CD14-positive monocyte (primary cell): ENCODE results near the gene CSNK1D. TPM values are rescaled to one million over a fixed set of nuclear protein-coding genes. Genes with fewer than 3 reads are reported as not detected.
A peak's percentile ranks its signal among the peaks of the same experiment; 100 is the strongest.
"Not testable (repeated sequence)": the region's sequence is repeated elsewhere in the genome, so short reads cannot be mapped to it uniquely, and the experiment has no call there.

Source experiments
- DNase-seq, 3 donors: peaks; one replicate each; pipeline ENCODE4 v3.0.0-alpha.2; 2011 to 2022
- H2AFZ ChIP-seq: 2 replicates; pipeline ENCODE4 v1.6.0; 2012; ENCODE audit warnings: mild to moderate bottlenecking, low read depth, low read length, inconsistent platforms; ENCODE audit not compliant: insufficient read depth, poor library complexity, severe bottlenecking
- H3K27ac ChIP-seq, 2 donors: 1 replicate in 1 of 2; 2 replicates in 1 of 2; pipeline ENCODE4 v1.5.1; 2012 to 2013; ENCODE audit warnings: low read length in 2 of 2, control low read depth in 1 of 2, inconsistent platforms in 1 of 2, low read depth in 1 of 2, mild to moderate bottlenecking in 1 of 2
- H3K27me3 ChIP-seq, 2 donors: one replicate each; pipeline versions ENCODE4 v1.6.0 to v1.6.1; 2011 to 2013; ENCODE audit warnings: low read length in 2 of 2; ENCODE audit not compliant: control insufficient read depth in 2 of 2, insufficient read depth in 2 of 2
- H3K36me3 ChIP-seq, 2 donors: replicated peaks in 1 of 2; 1 replicate in 1 of 2; 2 replicates in 1 of 2; pipeline versions ENCODE4 v1.5.1 to v1.6.1; 2012 to 2013; ENCODE audit warnings: low read length in 2 of 2, control low read depth in 1 of 2, inconsistent platforms in 1 of 2, mild to moderate bottlenecking in 1 of 2; ENCODE audit not compliant: insufficient read depth in 2 of 2, control insufficient read depth in 1 of 2
- H3K4me1 ChIP-seq, 2 donors: 1 replicate in 1 of 2; 2 replicates in 1 of 2; pipeline versions ENCODE4 v1.5.1 to v1.6.1; 2012 to 2013; ENCODE audit warnings: low read length in 2 of 2, control low read depth in 1 of 2, inconsistent platforms in 1 of 2, mild to moderate bottlenecking in 1 of 2, moderate library complexity in 1 of 2; ENCODE audit not compliant: insufficient read depth in 2 of 2, control insufficient read depth in 1 of 2
- H3K4me2 ChIP-seq: replicated peaks from 2 replicates; pipeline ENCODE3; 2012; ENCODE audit warnings: low read length, moderate library complexity, mild to moderate bottlenecking; ENCODE audit not compliant: poor library complexity, severe bottlenecking; ENCODE audit errors: extremely low read depth
- H3K4me3 ChIP-seq, 3 experiments: fragments of 200-600 bp in 1 of 3; sonication (generic) in 1 of 3; replicated peaks in 1 of 3; 1 replicate in 2 of 3; 2 replicates in 1 of 3; pipeline ENCODE4 v1.5.1; 2011 to 2013; ENCODE audit warnings: low read length in 3 of 3, mild to moderate bottlenecking in 3 of 3, control low read depth in 2 of 3, low read depth in 2 of 3, inconsistent platforms in 1 of 3, moderate library complexity in 1 of 3
- H3K79me2 ChIP-seq: 2 replicates; pipeline ENCODE4 v1.6.0; 2012; ENCODE audit warnings: mild to moderate bottlenecking, control low read depth, inconsistent platforms, low read length, moderate library complexity; ENCODE audit not compliant: insufficient read depth
- H3K9ac ChIP-seq: 2 replicates; pipeline ENCODE4 v1.6.0; 2017; ENCODE audit warnings: low read length, mild to moderate bottlenecking; ENCODE audit not compliant: insufficient read depth, poor library complexity, severe bottlenecking
- H3K9me3 ChIP-seq, 2 donors: replicated peaks in 1 of 2; 1 replicate in 1 of 2; 2 replicates in 1 of 2; pipeline versions ENCODE4 v1.5.1 to v1.6.1; 2012 to 2013; ENCODE audit warnings: low read length in 2 of 2, control low read depth in 1 of 2; ENCODE audit not compliant: control insufficient read depth in 1 of 2, insufficient read depth in 1 of 2
- H4K20me1 ChIP-seq: 2 replicates; pipeline ENCODE4 v1.6.0; 2012; ENCODE audit warnings: mild to moderate bottlenecking, low read length, control low read depth, moderate library complexity; ENCODE audit not compliant: insufficient read depth
- H3K27ac Mint-ChIP-seq, 7 donors: one replicate each; pipeline ENCODE4 v1.8.0; 2020; ENCODE audit warnings: mild to moderate bottlenecking in 7 of 7, mixed read lengths in 7 of 7, moderate library complexity in 6 of 7, inconsistent platforms in 2 of 7
- H3K27me3 Mint-ChIP-seq, 3 donors: one replicate each; pipeline ENCODE4 v1.8.0; 2021 to 2022; ENCODE audit warnings: low read depth in 3 of 3, mild to moderate bottlenecking in 3 of 3, mixed read lengths in 3 of 3, moderate library complexity in 3 of 3, inconsistent platforms in 1 of 3
- H3K36me3 Mint-ChIP-seq, 2 donors: one replicate each; pipeline ENCODE4 v1.8.0; 2020; ENCODE audit warnings: mixed read lengths in 2 of 2, inconsistent platforms in 1 of 2, mild to moderate bottlenecking in 1 of 2
- H3K4me1 Mint-ChIP-seq: one replicate; pipeline ENCODE4 v1.8.0; 2020; ENCODE audit warnings: mild to moderate bottlenecking, mixed read lengths
- H3K4me3 Mint-ChIP-seq, 2 donors: one replicate each; pipeline ENCODE4 v1.8.0; 2020; ENCODE audit warnings: mild to moderate bottlenecking in 2 of 2, mixed read lengths in 2 of 2, moderate library complexity in 1 of 2
- H3K9me3 Mint-ChIP-seq, 7 donors: one replicate each; pipeline ENCODE4 v1.8.0; 2020 to 2022; ENCODE audit warnings: mixed read lengths in 7 of 7, mild to moderate bottlenecking in 6 of 7, moderate library complexity in 6 of 7, inconsistent platforms in 2 of 7
- WGBS: methylation state at CpG from one replicate; pipeline ENCODE4 v1.1.5; 2013; ENCODE audit warnings: missing lambda C conversion rate; ENCODE audit not compliant: insufficient coverage; 5-methylcytosine and 5-hydroxymethylcytosine counted together
- intact Hi-C, 2 donors: fragments of 100-400 bp; cut with micrococcal nuclease; formaldehyde crosslinking; loops; one replicate each; pipeline versions ENCODE4 v1.15.0 to v1.15.1; 2023
- polyA plus RNA-seq, 3 donors: library from polyadenylated mRNA; depleted of rRNA in 1 of 3; unstranded in 2 of 3; stranded (reverse) in 1 of 3; fragments of 300-500 nt in 2 of 3; fragments of >200 nt in 1 of 3; fragmentation: Illumina TruSeq in 2 of 3; gene quantifications; 1 replicate in 2 of 3; 2 replicates in 1 of 3; pipeline ENCODE4 v1.2.3, GENCODE V29; 2012 to 2021
- TF ChIP-seq, protein P1 (sequence below): fragments of 200-600 bp; IDR thresholded peaks from one replicate; pipeline ENCODE4 v1.8.0; 2022; ENCODE audit warnings: antibody characterized with exemption, mild to moderate bottlenecking

Gene CSNK1D
- polyA plus RNA-seq, 3 donors, result 47.0 to 299 (median 60.9) TPM

GRCh38 chr17:82194765-82195164 lies 78.7 kb downstream of the CSNK1D start:
- DNase-seq, result no peak
- H3K27ac ChIP-seq, result peak overlapping the region in 1 of 2 donors; percentile 6
- TF ChIP-seq, protein P1, sequence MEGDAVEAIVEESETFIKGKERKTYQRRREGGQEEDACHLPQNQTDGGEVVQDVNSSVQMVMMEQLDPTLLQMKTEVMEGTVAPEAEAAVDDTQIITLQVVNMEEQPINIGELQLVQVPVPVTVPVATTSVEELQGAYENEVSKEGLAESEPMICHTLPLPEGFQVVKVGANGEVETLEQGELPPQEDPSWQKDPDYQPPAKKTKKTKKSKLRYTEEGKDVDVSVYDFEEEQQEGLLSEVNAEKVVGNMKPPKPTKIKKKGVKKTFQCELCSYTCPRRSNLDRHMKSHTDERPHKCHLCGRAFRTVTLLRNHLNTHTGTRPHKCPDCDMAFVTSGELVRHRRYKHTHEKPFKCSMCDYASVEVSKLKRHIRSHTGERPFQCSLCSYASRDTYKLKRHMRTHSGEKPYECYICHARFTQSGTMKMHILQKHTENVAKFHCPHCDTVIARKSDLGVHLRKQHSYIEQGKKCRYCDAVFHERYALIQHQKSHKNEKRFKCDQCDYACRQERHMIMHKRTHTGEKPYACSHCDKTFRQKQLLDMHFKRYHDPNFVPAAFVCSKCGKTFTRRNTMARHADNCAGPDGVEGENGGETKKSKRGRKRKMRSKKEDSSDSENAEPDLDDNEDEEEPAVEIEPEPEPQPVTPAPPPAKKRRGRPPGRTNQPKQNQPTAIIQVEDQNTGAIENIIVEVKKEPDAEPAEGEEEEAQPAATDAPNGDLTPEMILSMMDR, result no peak
- H3K4me2 ChIP-seq, result no peak overlapping the region
- Mint-ChIP-seq H3K27me3 (no peaks in the 10 kb centered on the region), H3K27ac (peak overlapping the region in 1 of 7 donors; percentile 46), H3K4me1 (peaks cover 17% of the 10 kb centered on the region), H3K4me3 (no peak overlapping the region), H3K9me3 (peaks cover 0 to 2% (median 0%) of the 10 kb centered on the region in 7 donors), H3K36me3 (peaks cover 40 to 51% of the 10 kb centered on the region in 2 donors)
- intact Hi-C loops, result no loop called here
- no peak overlapping the region for H2AFZ ChIP-seq
- H4K20me1 ChIP-seq, result no peaks in the 10 kb centered on the region
- H3K9me3 ChIP-seq, result no peaks in the 10 kb centered on the region
- H3K4me1 ChIP-seq, result peaks cover 17 to 20% of the 10 kb centered on the region in 2 donors
- H3K27me3 ChIP-seq, result no peaks in the 10 kb centered on the region
- H3K4me3 ChIP-seq, result no peak overlapping the region
- WGBS, result 98% methylated on average over 16 of the region's 16 CpGs
- peaks cover 3 to 13% of the 10 kb centered on the region in 2 donors for H3K36me3 ChIP-seq
- H3K9ac ChIP-seq, result no peak overlapping the region
- H3K79me2 ChIP-seq, result no peaks in the 10 kb centered on the region

- H3K4me1 Mint-ChIP-seq, result peaks cover 17% of the 10 kb centered on the region
Measured at GRCh38 chr17:82193520-82194220, 79.8 kb downstream of the CSNK1D start.

DNA sequence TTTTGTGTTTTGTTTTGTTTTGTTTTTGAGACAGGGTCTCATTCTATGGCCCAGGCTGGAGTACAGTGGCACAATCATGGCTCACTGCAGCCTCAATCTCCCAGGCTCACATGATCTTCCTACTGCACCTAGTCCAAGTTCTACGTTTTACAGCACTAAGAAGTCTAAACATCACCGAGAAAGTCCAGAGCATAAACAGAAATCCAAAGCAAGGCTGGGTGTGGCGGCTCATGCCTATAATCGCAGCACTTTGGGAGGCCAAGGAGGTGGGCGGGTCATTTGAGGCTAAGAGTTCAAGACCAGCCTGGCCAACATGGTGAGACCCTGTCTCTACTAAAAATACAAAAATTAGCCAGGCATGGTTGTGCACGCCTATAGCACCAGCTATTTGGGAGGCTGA lies 80.5 kb downstream of the CSNK1D start:
- DNase-seq, H3K27me3 ChIP-seq, H3K36me3 ChIP-seq, H3K9me3 ChIP-seq, H3K9me3 Mint-ChIP-seq, H3K27me3 Mint-ChIP-seq, intact Hi-C loops, H4K20me1 ChIP-seq, H3K79me2 ChIP-seq, H3K4me3 Mint-ChIP-seq, H2AFZ ChIP-seq, H3K9ac ChIP-seq: not testable (repeated sequence)
- Histone ChIP-seq H3K4me2 (peak overlapping the region; percentile 73), H3K4me1 (peaks cover 17 to 20% of the 10 kb centered on the region in 2 donors), H3K27ac (peak overlapping the region in 1 of 2 donors; percentile 84), H3K4me3 (peak overlapping the region in 1 of 3 experiments; percentile 82)
- WGBS, result 89% methylated on average over 6 of the region's 6 CpGs
- Mint-ChIP-seq H3K27ac (peak overlapping the region; percentile 56 to 94 (median 85)), H3K4me1 (peaks cover 17% of the 10 kb centered on the region), H3K36me3 (peaks cover 32 to 37% of the 10 kb centered on the region in 2 donors)

More at GRCh38 chr17:82193520-82194220, 79.8 kb downstream of the CSNK1D start:
- Mint-ChIP-seq H3K4me3 (peak overlapping the region; percentile 80 to 91), H3K27ac (peak overlapping the region; percentile 73 to 94 (median 85)), H3K36me3 (peaks cover 36 to 42% of the 10 kb centered on the region in 2 donors), H3K27me3 (no peaks in the 10 kb centered on the region), H3K9me3 (peaks cover 0 to 2% (median 0%) of the 10 kb centered on the region in 7 donors)
- H2AFZ ChIP-seq, result peak overlapping the region; percentile 80
- TF ChIP-seq, protein P1, result no peak
- DNase-seq, result peak; percentile 58 to 79 (median 77)
- H3K79me2 ChIP-seq, result no peaks in the 10 kb centered on the region
- H3K9ac ChIP-seq, result peak overlapping the region; percentile 68
- peaks cover 3 to 13% of the 10 kb centered on the region in 2 donors for H3K36me3 ChIP-seq
- H4K20me1 ChIP-seq, result no peaks in the 10 kb centered on the region
- H3K4me3 ChIP-seq, result peak overlapping the region; percentile 35 to 82 (median 56)
- H3K9me3 ChIP-seq, result no peaks in the 10 kb centered on the region
- H3K27ac ChIP-seq, result peak overlapping the region; percentile 60 to 84
- intact Hi-C loops, result no loop called here
- no peaks in the 10 kb centered on the region for H3K27me3 ChIP-seq
- peaks cover 17 to 20% of the 10 kb centered on the region in 2 donors for H3K4me1 ChIP-seq
- 35% methylated on average over 11 of the region's 16 CpGs for WGBS
- H3K4me2 ChIP-seq, result peak overlapping the region; percentile 73
